Left hindlimb (tissue), 1 donor: ENCODE measurements around the gene CRYZL1.
"Not testable (repeated sequence)": the region's sequence is repeated elsewhere in the genome, so short reads cannot be mapped to it uniquely, and the experiment has no call there.

Experiments used
- DNase-seq: peaks from one replicate; pipeline ENCODE4 v3.0.0-alpha.2; 2018

CRYZL1 gene

DNA sequence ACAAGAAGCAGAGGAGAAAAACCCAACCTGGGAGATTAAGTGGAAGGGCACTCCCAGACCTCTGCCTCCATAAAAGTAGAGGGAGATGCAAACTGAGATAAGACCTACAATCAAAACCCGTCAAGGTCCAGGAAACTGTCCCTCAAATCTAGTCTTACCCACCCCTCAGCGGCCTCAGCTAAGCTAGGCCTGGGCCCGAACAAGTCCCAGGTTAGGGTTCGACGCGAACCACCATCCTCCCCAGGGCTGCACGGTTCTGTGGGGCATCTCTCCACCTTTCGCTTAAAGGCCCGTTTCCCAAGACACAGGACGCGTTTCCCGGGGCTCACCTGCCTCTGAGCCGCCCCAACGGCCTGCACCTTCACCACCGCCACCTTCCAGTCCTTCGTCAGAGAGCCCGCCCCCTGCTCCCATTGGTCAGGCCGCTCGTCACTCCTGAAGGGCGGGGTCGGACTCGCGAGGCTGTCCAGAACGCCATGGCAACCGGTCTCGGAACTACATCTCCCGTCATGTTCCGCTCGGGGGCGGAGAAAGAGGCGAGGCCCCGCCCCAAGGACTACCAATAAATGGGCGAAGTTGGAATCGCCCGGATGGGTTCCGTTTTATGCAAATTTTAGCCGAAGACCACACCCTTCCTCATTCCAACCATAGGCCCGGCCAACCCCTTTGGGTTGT, at the start of gene CRYZL1:
TSS of gene CRYZL1 (minus strand) at position 390 of the 675 bp plus-strand sequence. CDS start 10,190 bp downstream, outside the sequence.
- DNase-seq, result peak; percentile 100

DNA sequence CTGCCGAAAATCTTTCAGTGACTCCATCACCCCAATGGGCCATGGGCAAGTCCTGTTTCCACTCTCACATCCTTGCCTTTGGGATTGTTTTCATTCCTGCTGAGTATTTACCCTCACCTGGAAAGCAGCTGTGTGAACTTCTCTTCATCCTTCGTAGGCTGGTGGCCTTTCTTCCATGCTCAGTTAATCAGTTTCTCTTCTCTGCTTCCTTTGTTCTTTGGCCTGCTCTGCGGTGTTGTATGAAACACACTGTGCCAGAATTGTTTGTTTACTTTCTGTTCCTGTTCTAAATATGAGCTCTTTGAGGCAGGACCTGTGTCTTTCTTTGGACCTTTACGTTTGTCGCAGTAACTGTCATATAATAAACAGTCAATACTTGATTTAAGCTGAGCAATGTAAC, 49.3 kb upstream of the CRYZL1 start:
- no peak for DNase-seq

DNA sequence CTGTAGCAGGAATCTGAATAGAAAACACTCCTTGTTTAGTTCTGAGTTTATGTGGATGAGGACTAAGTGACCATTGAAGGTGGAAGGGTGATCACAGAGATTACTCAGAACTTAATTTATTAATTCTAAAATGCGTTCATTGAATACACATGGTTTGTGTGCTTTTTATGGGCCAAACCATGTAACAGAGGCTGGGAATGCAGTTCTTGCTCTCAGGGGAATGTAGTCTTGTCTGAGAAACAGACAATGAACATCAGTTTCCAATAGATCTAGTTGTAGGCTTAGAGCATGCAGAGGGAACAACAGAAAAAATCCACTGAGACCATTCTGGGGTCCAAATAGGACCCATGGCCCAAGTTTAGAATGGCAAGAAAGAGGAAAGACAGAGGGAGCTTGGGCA, 46.8 kb upstream of the CRYZL1 start:
- no peak for DNase-seq

DNA sequence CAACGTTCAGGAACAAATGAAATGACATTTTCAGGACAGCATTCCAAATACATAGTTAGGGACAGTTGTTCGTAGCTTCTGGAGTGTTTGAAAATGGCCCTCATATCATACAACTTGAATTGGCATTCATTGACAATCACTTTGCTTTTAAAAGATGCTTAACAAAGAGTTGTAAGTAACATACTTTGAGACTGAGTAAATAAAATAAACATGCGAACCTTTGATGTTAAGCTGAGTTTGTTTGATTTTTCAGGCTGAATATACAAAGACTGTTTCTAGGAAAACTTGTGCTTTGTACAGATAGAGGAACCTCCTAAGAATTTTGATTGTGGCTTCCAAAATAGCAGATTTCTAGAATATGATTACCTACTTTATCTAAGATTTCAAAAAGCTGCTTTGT, 46.1 kb upstream of the CRYZL1 start:
- no peak for DNase-seq

DNA sequence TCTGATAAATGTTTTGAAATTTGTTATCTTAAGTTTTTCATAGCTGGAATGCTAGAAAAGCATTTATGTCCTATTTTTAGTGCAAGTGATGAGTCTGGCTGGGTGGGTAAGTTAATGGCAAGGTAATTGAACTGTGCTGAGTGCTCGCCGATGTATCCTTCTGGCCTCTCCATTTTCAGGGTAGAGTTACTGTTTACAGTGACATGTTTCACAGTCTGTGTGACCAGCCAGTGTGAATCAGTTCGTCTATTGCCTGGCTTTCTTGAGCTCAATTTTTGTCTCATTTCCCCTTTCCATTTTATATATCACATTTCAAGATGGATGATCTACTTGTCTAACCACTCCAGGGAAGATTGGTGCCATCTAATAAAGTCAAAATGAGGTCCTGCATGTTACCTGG, 44.8 kb upstream of the CRYZL1 start:
- DNase-seq, result no peak

DNA sequence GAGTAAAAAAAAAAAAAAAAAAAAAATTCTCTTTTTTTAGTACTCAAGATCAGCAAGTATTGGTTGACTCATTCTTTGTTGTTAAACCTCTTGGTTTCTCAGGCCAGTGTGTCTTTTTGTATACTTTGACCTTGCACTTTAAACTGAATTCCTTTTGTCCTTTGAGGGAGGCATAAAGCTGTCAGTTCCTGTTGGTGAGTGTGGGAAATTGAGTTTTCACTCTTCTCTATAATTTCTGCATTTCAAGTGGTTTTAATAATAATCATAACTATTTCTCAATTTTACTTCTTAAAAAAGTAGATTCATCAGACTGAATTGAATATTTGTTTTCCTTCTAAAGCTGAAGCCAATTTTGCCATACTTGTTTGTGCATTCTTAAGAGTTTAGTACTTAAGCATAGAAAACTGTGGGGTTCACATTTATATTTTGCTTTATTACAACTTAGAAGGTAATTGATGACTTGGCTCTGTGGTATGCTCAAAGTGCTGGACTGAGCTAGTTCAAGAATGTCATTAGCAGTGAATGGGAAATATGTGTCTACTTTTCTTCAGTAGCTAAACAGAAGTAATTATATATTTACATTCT, 44.2 kb upstream of the CRYZL1 start:
- no peak for DNase-seq

DNA sequence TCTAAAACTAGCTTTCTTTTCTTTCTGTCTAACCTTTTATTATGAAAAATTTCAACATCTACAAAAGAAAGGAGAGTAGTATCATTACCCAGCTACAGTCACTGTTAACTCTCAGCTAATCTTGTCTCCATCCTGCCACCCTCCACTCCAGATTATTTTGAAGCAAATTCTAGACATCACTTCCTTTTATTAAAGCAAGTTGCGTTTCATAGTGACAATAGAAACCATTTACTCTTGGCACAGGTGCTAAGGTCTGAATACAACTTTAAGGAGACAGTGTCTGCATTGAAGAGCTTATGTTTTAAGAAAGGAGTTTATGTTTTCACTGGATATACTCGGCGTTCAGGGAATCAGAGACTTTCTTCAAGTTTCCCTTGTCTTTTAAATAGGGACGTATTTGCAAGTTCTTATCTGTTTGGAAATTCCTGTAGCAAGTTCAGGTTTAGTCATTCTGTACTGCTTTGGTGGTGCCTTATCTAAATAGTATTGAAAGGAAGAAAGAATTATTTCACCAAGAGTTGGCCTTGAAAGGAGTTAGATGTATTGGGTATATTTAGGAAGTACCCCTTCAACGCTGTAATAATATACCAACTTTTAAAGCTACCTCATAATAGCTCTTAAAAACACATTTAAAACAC, 43.5 kb upstream of the CRYZL1 start:
- DNase-seq, result no peak

DNA sequence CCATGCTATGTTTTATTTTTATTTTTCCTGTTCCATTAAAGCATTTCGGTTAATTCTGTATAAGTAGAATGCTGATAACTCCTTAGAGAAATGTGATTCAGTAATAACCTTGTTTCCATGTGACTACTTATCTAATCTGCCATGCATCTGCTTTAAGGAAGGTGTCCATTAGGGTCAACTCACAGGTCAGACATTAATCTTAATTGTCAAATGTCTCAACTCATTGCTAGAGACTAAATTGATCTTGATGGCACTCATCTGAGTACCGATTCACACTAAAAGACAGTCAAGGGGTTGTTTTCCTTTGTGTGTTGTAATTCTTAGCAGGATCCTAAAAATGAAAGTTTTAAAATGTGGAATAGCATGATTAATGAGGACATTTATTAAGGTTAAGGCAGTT, 42.5 kb upstream of the CRYZL1 start:
- DNase-seq, result no peak

DNA sequence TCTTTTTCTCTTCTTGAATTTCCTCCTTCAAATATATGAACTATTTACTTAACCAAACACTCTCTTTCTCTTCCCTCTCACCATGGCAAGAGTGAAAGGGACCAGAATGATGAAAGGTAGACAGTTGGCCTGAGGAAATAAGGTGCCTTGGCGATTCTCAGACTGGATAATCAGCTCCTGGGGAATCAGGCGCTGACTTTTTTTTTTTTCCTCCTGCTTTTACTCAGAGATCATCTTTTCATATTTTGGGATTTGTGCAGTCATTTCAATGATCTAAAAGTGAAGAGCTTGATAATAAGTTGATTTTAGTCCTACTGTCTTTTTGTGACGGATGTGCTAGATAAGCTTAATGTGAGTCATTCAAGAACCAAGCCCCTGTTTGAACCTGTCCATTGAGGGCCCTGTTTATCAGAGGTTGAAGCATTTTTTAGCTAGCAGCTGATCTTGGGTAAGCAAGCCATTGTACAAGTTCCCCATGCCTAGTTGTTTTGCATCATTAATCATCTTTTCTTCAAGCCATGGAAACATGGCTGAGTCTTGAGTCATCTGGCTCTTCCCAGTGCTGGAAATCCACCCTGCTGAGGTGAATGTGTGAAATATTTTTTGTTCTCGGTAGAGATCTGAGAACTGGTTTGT, 41.6 kb upstream of the CRYZL1 start:
- no peak for DNase-seq

DNA sequence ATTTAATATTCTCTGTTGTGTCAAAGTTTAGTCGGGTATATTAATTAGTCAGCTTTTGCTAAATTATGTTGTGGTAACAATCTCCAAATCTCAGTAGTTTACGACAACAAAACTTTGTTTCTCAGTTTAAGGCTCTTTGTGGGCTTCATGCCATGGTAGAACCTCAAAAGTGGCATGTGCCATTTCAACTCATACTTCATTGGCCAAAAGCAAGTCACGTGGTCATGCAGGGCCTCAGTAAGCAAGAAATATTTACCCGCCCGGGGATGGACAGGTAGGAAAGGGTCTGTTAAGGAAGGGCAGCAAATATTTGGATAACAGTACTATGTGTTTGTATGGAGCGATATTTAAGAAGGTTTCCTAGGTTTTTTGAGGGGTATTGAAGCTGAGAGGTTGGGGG, 39.3 kb upstream of the CRYZL1 start:
- no peak for DNase-seq

DNA sequence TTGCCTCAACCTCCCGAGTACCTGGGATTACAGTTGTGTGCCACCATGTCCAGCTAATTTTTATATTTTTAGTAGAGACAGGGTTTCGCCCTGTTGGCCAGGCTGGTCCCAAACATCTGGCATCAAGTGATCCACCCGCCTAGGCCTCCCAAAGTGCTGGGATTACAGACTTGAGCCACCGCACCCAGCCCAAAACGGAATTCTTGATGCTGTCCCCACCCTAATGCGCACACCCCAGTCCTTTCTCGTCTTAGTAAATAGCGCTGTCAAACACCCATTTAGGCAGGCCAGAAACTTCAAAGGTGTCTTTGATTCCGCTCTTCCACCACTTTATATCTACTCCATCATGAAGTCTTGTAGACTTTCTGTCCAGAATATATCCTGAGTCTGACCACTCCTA, 35.9 kb upstream of the CRYZL1 start:
- no peak for DNase-seq

DNA sequence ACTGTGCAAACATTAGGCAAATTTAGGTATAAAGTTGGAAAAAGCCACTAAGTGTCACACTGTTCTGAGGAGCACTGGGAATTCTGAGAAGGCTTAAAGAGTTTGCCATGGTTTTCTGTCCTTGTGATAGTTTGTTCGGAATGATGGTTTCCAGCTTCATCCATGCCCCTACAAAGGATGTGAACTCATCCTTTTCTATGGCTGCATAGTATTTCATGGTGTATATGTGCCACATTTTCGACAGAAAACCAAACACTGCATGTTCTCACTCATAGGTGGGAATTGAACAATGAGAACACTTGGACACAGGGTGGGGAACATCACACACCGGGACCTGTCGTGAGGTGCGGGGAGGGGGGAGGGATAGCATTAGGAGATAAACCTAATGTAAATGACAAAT, 35.1 kb upstream of the CRYZL1 start:
- not testable (repeated sequence) for DNase-seq

DNA sequence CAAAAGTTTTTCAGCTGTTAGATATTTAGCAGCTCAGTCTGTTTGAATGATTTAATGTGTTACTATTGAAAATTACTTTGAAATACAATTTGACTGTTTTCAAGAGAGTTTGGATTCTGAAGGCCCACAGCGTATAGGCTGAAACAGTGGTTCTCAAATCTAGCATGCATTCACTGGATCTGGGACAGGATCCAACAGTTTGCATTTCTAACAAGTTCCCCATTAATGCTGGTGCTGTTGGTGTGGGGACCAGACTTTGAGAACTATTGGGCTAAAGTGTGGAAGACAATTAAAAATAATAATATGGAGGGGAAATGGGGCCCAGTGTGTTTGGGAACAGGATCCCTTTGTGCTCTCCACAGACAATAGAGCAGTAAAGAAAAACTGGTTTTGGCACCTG, 32.7 kb upstream of the CRYZL1 start:
- no peak for DNase-seq

DNA sequence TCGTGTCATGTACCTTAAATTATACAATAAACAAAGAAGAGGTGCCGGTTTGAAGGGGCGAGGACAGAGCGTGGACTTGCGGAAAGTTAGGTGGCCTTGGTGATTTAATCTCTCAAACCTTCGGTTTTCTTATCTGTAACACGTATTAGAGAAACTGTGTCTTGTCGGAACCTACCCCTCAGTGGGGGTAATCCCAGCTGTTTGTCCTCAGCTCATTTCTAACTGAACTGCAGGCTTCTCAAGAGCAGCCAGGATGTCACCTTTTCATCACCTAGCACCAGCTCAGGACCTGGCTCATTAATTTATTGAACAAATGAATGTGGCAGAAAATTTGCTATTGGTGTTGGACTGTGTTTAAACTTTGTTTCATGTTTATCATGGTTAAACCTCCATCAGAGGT, 31.9 kb upstream of the CRYZL1 start:
- DNase-seq, result no peak

DNA sequence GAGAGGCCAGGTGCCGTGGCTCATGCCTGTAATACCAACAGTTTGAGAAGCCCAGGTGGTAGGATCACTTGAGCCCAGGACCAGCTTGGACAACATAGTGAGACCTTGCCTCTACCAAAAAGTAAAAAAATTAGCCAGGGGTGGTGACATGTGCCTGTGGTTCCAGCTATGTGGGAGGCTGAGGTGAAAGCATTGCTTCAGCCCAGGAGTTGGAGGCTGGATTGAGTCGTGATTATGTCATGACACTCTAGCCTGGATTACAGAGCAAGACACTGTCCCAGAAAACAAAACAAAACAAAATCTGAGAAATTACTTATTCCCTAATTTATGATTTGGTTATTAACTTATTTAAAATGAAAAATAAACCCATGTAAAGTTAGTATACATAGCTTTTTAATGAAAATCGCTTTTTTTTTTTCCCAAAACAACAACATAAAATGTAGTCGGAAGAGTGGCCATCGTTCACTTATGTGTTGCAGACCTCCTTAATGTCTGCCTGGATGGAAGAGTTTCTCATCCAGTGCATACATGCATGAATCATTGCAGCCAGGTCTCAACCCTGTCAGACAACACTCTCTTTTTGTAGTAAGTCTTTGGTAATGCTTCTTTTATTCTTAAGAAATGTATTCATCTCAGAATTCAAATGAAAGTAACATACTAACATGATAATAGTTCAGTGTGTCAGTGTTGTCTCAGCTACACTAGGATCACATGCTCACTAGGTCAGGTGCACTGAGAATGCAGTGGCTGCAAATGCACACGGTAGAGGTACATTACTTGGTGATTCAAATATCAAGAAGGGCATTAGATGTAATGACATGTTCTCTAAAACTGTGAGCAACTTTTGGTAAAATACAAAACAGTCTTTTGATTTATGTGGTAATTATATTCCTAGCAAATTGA, 28.8 kb upstream of the CRYZL1 start:
- DNase-seq, result no peak

DNA sequence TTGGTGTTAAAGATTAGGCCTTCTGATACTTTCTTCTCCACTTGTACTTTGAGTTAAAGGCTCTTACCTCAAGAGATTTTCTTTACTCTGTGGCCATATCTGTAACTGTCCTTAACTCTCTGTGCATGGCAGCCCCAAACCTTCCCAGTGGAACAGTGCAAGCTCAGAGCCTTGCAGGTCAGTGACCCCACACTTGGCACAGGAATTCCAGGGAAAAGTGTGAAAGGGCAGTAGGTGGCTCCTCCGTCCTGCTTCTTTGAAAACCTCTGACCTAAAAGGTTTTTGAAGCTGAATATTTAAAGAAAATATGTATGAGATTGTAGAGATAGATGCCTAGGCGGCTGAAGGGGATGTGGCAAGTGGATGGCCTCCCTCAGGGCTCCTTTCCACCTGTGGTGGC, 27.1 kb upstream of the CRYZL1 start:
- DNase-seq, result no peak

DNA sequence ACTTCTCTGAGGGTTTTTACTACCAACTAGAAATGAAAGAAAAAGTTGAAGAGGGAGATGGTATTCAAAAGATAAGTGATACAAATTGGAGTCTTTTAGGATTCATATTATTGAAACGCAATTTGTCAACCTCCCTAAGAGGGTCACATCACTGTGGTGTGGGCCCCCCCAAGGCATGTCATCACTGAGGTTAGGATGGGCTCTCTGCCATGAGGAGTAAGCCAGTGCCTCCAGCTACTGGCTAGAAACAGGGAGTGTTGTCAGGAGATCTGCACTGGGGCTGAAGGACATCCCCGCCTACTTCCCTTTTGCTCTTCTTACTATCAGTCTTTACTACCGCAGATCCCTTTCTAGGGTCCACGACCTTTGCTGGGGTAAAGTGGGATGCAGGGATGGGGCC, 26.6 kb upstream of the CRYZL1 start:
- DNase-seq, result no peak

DNA sequence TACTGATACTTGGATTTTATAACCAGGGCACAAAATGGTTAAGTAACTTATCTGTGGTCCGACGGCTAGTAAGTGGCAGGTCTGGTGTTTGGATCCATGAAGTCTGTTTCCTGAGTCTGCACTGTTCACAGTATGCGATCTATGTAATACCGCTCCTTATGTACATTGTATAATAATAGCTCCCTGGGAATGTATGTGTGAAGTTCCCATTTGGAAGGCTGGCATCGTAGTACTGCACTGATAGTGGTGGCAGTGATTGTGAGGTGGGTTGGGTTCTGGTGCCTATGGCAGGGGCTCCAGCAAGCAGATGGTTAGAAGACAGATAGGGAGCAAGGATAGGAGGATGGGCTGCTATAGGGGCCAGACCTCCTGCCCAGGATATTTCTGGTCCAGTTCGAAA, 26.1 kb upstream of the CRYZL1 start:
- no peak for DNase-seq

DNA sequence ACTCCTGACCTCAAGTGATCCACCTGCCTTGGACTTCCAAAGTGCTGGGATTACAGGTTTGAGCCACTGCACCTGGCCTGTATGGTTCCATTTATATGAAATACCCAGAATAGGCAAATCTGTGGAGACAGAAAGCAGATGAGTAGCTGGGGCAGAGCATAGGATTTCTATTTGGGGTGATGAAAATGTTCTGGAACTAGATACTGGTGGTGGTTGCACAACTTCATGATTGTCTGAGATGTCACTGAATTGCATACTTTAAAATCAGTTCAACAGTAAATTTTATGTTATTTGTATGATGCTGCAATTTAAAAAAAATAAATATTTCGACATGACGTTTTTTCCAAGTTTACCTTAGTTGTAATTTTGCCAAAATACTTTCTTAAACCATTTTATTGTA, 24.6 kb upstream of the CRYZL1 start:
- no peak for DNase-seq

DNA sequence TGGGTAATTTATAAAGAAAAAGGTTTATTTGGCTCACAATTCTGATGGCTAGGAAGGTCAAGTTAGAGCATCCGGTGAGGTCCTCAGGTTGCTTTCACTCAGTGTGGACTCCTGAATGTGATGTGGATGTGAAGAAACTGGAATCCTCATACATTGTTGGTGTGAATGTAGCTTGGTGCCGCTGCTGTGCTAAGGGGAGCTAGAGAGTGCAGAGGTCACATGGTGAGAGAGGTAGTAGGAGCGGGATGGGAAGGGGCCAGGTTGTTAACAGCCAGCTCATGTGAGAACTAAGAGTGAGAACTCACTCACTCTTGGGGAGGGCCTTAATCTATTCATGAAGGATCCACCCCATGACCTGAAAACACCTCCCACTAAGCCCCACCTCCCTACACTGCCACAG, 22.6 kb upstream of the CRYZL1 start:
- no peak for DNase-seq

DNA sequence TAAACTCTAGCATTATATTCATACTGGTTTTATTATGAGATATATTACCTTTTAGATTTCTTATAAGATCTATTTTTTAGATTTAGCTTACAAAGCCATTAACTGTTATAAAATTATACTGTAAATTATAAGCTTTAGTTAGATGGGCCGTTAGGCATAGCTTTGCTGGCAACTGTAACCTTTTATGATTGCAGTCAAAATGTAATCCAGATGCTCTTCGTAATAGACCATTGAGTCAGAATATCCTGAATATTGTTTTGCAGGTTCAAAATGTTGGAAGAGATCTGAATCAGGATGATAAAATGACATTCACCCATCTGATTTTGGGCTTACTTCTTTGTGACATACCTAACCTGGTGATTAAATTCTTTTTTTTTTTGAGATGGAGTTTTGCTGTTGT, 21.7 kb upstream of the CRYZL1 start:
- DNase-seq, result no peak

DNA sequence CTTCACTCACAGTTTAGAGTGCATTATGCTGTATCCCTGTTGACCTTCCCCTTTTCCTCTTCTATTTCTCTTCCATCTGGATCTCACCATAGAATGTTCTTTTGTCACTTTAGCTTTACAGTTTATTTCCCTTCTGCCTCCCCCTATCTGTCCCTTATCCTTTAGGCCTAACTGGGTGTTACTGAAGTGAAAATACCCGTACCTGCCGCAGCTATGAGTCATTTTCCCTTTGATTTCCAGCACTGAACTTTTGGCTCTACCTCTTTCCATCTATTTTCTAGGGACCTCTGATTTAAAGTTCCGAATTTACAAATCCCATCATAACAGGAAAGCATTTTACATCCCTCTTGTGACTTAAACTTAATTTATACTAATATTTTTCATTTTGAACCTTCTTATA, 20.5 kb upstream of the CRYZL1 start:
- DNase-seq, result no peak

DNA sequence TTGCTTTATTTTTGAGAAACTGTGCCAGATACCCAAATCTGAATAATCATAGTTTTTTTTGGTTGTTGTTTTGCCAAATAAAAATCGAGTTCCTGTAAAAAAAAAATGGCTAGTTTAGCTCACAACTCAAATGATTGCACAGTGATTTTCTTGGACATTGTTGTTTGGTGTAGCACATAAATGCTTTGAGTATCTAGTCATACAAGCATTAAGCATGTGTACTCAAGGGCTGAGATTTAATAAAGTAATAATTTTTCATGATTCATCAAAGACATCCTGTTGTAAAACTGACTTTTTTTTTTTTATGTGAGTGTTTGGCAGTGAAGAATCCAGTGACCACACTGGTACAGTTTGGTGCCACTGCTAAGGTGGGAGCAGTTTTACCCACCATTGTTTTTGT, 19.6 kb upstream of the CRYZL1 start:
- DNase-seq, result no peak
